GM10248 (cell line): ENCODE measurements around the gene CCDC24.

Experiments
- CTCF ChIA-PET: fragments of 300-600 bp; sonication (Branson Sonifier 250); formaldehyde crosslinking; extraction: SDS; loops from one replicate; lab custom pipeline; 2021; ENCODE audit warnings: antibody characterized with exemption; lab: Yijun Ruan, JAX
- POLR2A ChIA-PET: fragments of 350-650 bp; sonication (Branson Sonifier 250); formaldehyde crosslinking; extraction: SDS; loops from one replicate; lab custom pipeline; 2020; ENCODE audit warnings: antibody characterized with exemption; lab: Yijun Ruan, JAX
- DNase-seq: peaks from one replicate; pipeline ENCODE4 v3.0.0; 2012; ENCODE audit errors: extremely low spot score
- CTCF ChIP-seq: IDR thresholded peaks from 2 replicates; pipeline ENCODE4 v1.5.1; 2012; ENCODE audit warnings: mild to moderate bottlenecking, low read depth; ENCODE audit errors: extremely low read depth, missing control alignments, control extremely low read depth

CCDC24 gene

GRCh38 chr1:43994071-43994470, 2.7 kb downstream of the CCDC24 start:
- DNase-seq = no peak
- ChIA-PET POLR2A (no interaction called here), CTCF (interaction anchor here (1.3 to 6.4 kb wide), 5 partner anchors 9 to 659 kb away, joined by 3 to 59 read pairs (median 6); no protein-coding TSS in a partner anchor)
- no peak for TF ChIP-seq CTCF

GRCh38 chr1:43994794-43995790, 3.7 kb downstream of the CCDC24 start:
- CTCF ChIA-PET = interaction anchor here (0.7 to 6.4 kb wide), 6 partner anchors 8 to 54 kb away, joined by 3 to 59 read pairs (median 6); no protein-coding TSS in a partner anchor

GRCh38 chr1:43995984-43996732, 4.8 kb downstream of the CCDC24 start:
- DNase-seq = no peak
- no peak for TF ChIP-seq CTCF
- POLR2A ChIA-PET = no interaction called here
- CTCF ChIA-PET = interaction anchor here (1.6 to 6.4 kb wide), 3 partner anchors 10 to 53 kb away, joined by 7 to 59 read pairs (median 23); no protein-coding TSS in a partner anchor

More at GRCh38 chr1:43994794-43995790, 3.7 kb downstream of the CCDC24 start:
- peak; percentile 55 for DNase-seq
- peak; percentile 27 for TF ChIP-seq CTCF
- POLR2A ChIA-PET = no interaction called here

- DNase-seq = no peak
- POLR2A ChIA-PET = no interaction called here
- no peak for TF ChIP-seq CTCF
- CTCF ChIA-PET = interaction anchor here (5.8 to 6.4 kb wide), 2 partner anchors 9 to 40 kb away, joined by 23 to 59 read pairs; no protein-coding TSS in a partner anchor
These were observed 5.3 kb downstream of the CCDC24 start for GRCh38 chr1:43996733-43997115.

GRCh38 chr1:43997295-43997999, 6.0 kb downstream of the CCDC24 start:
- POLR2A ChIA-PET = no interaction called here
- no peak for TF ChIP-seq CTCF
- DNase-seq = no peak
- CTCF ChIA-PET = interaction anchor here (5.8 to 6.4 kb wide), 2 partner anchors 8 to 39 kb away, joined by 23 to 59 read pairs; no protein-coding TSS in a partner anchor

- ChIA-PET CTCF (interaction anchor here (2.4 kb wide), 1 partner anchor 49 kb away, joined by 15 read pairs; no protein-coding TSS in a partner anchor), POLR2A (no interaction called here)
- no peak for DNase-seq
- no peak for TF ChIP-seq CTCF
These were observed 6.6 kb downstream of the CCDC24 start for GRCh38 chr1:43998000-43998378.
